HL-60/S4 treated with retinoic acid at 250 ng/mL for 4 days and 3 days (cell line): ENCODE data around the gene EPB41L2.

Experiments used
- in situ Hi-C: fragments of 300-500 bp; cut with MboI; formaldehyde crosslinking; loops from 2 replicates; pipeline ENCODE4 v1.7.0; 2022; ENCODE audit warnings: low sequenced_read_pairs

EPB41L2 gene

GRCh38 chr6:130847001-130847910 is 215.8 kb downstream of the EPB41L2 start:
- in situ Hi-C loops, result no loop called here

GRCh38 chr6:130846501-130846900 is 216.5 kb downstream of the EPB41L2 start:
- in situ Hi-C loops, result no loop called here

GRCh38 chr6:130843575-130844320 is 219.3 kb downstream of the EPB41L2 start:
- in situ Hi-C loops, result no loop called here

- in situ Hi-C loops, result no loop called here
Measured at GRCh38 chr6:130841128-130841728, 221.8 kb downstream of the EPB41L2 start.

GRCh38 chr6:130840050-130840449 is 223.0 kb downstream of the EPB41L2 start:
- in situ Hi-C loops, result no loop called here

GRCh38 chr6:130839379-130839778 is 223.7 kb downstream of the EPB41L2 start:
- in situ Hi-C loops, result no loop called here

GRCh38 chr6:130838951-130839350 is 224.1 kb downstream of the EPB41L2 start:
- in situ Hi-C loops, result no loop called here

- in situ Hi-C loops, result no loop called here
Measured at GRCh38 chr6:130838250-130838860, 224.7 kb downstream of the EPB41L2 start.

GRCh38 chr6:130837067-130837466 is 226.0 kb downstream of the EPB41L2 start:
- in situ Hi-C loops, result no loop called here

GRCh38 chr6:130836055-130836640 is 226.9 kb downstream of the EPB41L2 start:
- in situ Hi-C loops, result no loop called here

GRCh38 chr6:130834482-130835251 is 228.4 kb downstream of the EPB41L2 start:
- in situ Hi-C loops, result no loop called here

GRCh38 chr6:130833569-130833968 is 229.5 kb downstream of the EPB41L2 start:
- in situ Hi-C loops, result no loop called here

- in situ Hi-C loops, result no loop called here
Measured at GRCh38 chr6:130831607-130832006, 231.4 kb downstream of the EPB41L2 start.

GRCh38 chr6:130829333-130829910 is 233.6 kb downstream of the EPB41L2 start:
- in situ Hi-C loops, result no loop called here

GRCh38 chr6:130827247-130828149 is 235.5 kb downstream of the EPB41L2 start, which contains the start of gene SMLR1:
SMLR1 (plus strand) TSS chr6:130827406; CDS start chr6:130827414, 8 bp downstream.
- in situ Hi-C loops, result no loop called here

- in situ Hi-C loops, result no loop called here
Measured at GRCh38 chr6:130826442-130827246, 236.4 kb downstream of the EPB41L2 start.

GRCh38 chr6:130825772-130826441 is 237.1 kb downstream of the EPB41L2 start:
- in situ Hi-C loops, result no loop called here
